ENCODE results near the gene ETV1. TPM values are rescaled to one million over a fixed set of nuclear protein-coding genes. Genes with fewer than 3 reads are reported as not detected.

Gene ETV1
- total RNA-seq, 2 experiments from 2014 or later, result 0.44 to 0.45 TPM

- POLR2A ChIA-PET, result no interaction called here
Measured at GRCh38 chr7:13904689-13905088, 84.8 kb downstream of the ETV1 start.

GRCh38 chr7:13904007-13904406 is 85.5 kb downstream of the ETV1 start:
- Mint-ChIP-seq H3K27ac (no peak overlapping the region), H3K4me3 (no peak overlapping the region), H3K4me1 (peaks cover 9% of the 10 kb centered on the region), H3K27me3 (no peaks in the 10 kb centered on the region), H3K9me3 (peaks cover 3% of the 10 kb centered on the region), H3K36me3 (no peaks in the 10 kb centered on the region)
- ATAC-seq (ENCODE audit: low read depth), result no peak
- POLR2A ChIA-PET, result no interaction called here
- no peak for DNase-seq

More at GRCh38 chr7:13904689-13905088, 84.8 kb downstream of the ETV1 start:
- Mint-ChIP-seq H3K4me1 (peaks cover 13% of the 10 kb centered on the region), H3K27ac (no peak overlapping the region), H3K27me3 (no peaks in the 10 kb centered on the region), H3K4me3 (no peak overlapping the region), H3K9me3 (peaks cover 3% of the 10 kb centered on the region), H3K36me3 (no peaks in the 10 kb centered on the region)
- DNase-seq, result no peak
- ATAC-seq (ENCODE audit: low read depth), result no peak

DNA sequence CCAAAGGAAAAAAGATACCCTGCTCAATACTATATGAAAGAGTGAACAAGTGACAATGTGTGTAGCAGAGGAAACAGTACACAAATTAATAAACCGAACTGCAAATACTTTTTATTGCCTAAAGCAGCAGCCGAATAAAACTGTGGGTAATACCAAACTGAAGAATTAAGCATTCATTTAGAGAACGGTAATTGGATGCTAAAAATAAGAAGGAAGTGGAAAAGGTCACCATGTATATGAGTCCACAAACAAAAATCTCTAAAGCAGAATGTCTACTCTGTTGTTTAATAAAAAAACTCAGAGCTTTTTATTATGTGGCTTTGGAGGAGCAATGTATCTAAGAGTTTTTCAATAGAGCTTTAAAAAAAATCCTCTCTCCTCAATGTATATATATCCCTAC is 87.9 kb downstream of the ETV1 start:
- H3K4me3 Mint-ChIP-seq, result no peak overlapping the region
- POLR2A ChIA-PET, result no interaction called here
- ATAC-seq (ENCODE audit: low read depth), result no peak

GRCh38 chr7:13898957-13899670 is 90.4 kb downstream of the ETV1 start:
- Mint-ChIP-seq H3K27me3 (no peaks in the 10 kb centered on the region), H3K9me3 (no peaks in the 10 kb centered on the region), H3K36me3 (no peaks in the 10 kb centered on the region), H3K27ac (no peak overlapping the region), H3K4me1 (no peaks in the 10 kb centered on the region), H3K4me3 (no peak overlapping the region)
- no peak for ATAC-seq (ENCODE audit: low read depth)
- no peak for DNase-seq
- POLR2A ChIA-PET, result no interaction called here

More for the DNA sequence above, 87.9 kb downstream of the ETV1 start:
- Mint-ChIP-seq H3K9me3 (peaks cover 3% of the 10 kb centered on the region), H3K4me1 (no peaks in the 10 kb centered on the region), H3K27me3 (no peaks in the 10 kb centered on the region), H3K27ac (no peak overlapping the region), H3K36me3 (no peaks in the 10 kb centered on the region)
- DNase-seq, result no peak

GRCh38 chr7:13897819-13898218 is 91.6 kb downstream of the ETV1 start:
- no peak overlapping the region for H3K4me3 Mint-ChIP-seq
- ATAC-seq (ENCODE audit: low read depth) (no peak), DNase-seq (no peak)
- H3K27me3 Mint-ChIP-seq, result no peaks in the 10 kb centered on the region
- H3K9me3 Mint-ChIP-seq, result no peaks in the 10 kb centered on the region
- no peaks in the 10 kb centered on the region for H3K4me1 Mint-ChIP-seq
- POLR2A ChIA-PET, result no interaction called here
- no peak overlapping the region for H3K27ac Mint-ChIP-seq
- H3K36me3 Mint-ChIP-seq, result no peaks in the 10 kb centered on the region

DNA sequence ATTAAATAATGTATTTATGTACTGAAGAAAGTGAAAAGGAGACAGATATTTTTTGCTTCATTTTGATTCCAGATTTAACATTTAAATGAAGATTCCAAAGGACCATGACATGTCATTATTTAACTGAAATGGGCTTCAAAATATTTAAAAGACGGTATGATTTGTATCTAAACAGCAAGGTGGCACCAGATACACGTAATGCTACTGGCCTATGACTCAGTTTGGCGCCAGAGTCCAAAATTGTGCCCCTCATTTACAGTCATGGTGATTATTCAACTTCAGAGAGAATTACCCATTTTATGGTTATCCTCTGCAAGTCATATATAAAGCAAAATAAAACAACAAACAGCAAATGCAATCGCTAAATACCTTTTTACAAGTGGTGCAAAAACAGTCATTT is 94.5 kb downstream of the ETV1 start:
- Mint-ChIP-seq H3K36me3 (no peaks in the 10 kb centered on the region), H3K4me3 (no peak overlapping the region), H3K27me3 (no peaks in the 10 kb centered on the region), H3K27ac (no peak overlapping the region), H3K9me3 (peaks cover 1% of the 10 kb centered on the region), H3K4me1 (no peaks in the 10 kb centered on the region)
- ATAC-seq (ENCODE audit: low read depth), result no peak
- no peak for DNase-seq
- POLR2A ChIA-PET, result no interaction called here

- POLR2A ChIA-PET, result no interaction called here
- ATAC-seq (ENCODE audit: low read depth), result no peak
Measured at GRCh38 chr7:13894377-13894776, 95.1 kb downstream of the ETV1 start.

DNA sequence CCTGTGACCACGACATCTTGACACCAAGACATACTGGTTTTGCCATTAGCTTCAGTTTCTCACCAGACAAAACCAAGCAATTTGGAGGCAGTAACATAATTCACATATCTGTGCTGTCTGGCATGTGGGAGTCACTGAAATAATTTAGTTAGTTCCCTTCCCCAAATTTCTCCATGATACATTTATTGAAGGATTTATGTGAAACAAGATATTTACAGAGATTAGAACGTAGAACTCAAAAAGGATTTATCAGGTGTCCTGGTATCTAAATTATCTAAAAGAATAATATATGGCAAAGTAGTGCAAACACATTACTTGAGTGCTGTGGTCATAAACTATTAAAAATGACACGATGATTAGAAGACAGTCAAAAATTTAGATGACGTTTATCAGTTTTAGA is 98.7 kb downstream of the ETV1 start:
- Mint-ChIP-seq H3K27me3 (no peaks in the 10 kb centered on the region), H3K4me1 (no peaks in the 10 kb centered on the region), H3K4me3 (no peak overlapping the region), H3K36me3 (no peaks in the 10 kb centered on the region), H3K9me3 (peaks cover 1% of the 10 kb centered on the region), H3K27ac (no peak overlapping the region)
- DNase-seq, result no peak
- no peak for ATAC-seq (ENCODE audit: low read depth)
- POLR2A ChIA-PET, result no interaction called here

More at GRCh38 chr7:13894377-13894776, 95.1 kb downstream of the ETV1 start:
- no peak overlapping the region for H3K27ac Mint-ChIP-seq
- peaks cover 1% of the 10 kb centered on the region for H3K9me3 Mint-ChIP-seq
- H3K4me3 Mint-ChIP-seq, result no peak overlapping the region
- DNase-seq, result no peak
- no peaks in the 10 kb centered on the region for H3K36me3 Mint-ChIP-seq
- H3K4me1 Mint-ChIP-seq, result no peaks in the 10 kb centered on the region
- no peaks in the 10 kb centered on the region for H3K27me3 Mint-ChIP-seq

DNA sequence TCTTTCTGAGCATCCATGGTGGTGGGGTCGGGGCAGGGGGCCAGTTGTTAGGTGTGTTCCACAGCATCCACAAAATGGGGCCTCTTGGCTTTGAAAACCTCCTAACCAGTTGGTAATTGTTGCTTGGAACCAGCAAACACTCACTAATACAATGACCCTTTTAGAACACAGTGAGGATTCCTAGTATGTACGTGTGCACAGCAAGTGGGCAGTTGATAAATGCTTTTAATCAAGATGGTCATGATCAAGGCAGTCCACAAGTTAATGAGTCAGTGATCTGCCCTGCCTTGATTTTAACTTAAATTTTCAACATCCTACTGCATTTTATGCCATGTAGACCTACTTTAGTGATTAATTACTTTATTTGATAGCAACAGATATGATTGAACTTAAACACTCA is 103.1 kb downstream of the ETV1 start:
- DNase-seq, result no peak
- H3K27ac Mint-ChIP-seq, result no peak overlapping the region
- no peaks in the 10 kb centered on the region for H3K9me3 Mint-ChIP-seq
- ATAC-seq (ENCODE audit: low read depth), result no peak
- H3K4me3 Mint-ChIP-seq, result no peak overlapping the region
- no peaks in the 10 kb centered on the region for H3K27me3 Mint-ChIP-seq
- POLR2A ChIA-PET, result no interaction called here
- no peaks in the 10 kb centered on the region for H3K36me3 Mint-ChIP-seq
- H3K4me1 Mint-ChIP-seq, result no peaks in the 10 kb centered on the region

DNA sequence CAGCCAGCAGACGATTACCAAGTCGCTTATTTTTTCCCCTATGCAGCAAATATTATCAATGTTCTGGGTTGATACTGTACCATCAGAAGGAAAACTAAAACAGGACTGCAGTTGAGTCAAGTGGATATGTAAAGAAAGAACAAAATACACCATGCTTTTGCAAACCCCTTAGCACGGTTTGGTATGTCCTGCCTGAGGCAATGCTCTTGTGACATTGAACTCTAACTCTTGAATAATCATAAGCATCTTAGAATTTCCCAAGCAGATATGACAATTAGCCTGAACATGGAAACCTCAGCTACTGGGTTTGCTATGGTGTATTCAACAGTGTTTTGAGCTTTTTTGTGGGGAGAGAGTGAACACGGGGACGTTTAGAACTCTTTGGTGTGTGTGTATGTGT is 107.4 kb downstream of the ETV1 start:
- peaks cover 2% of the 10 kb centered on the region for H3K9me3 Mint-ChIP-seq
- H3K4me3 Mint-ChIP-seq, result no peak overlapping the region
- DNase-seq, result no peak
- no peak overlapping the region for H3K27ac Mint-ChIP-seq
- no peaks in the 10 kb centered on the region for H3K36me3 Mint-ChIP-seq
- no peaks in the 10 kb centered on the region for H3K27me3 Mint-ChIP-seq
- no peaks in the 10 kb centered on the region for H3K4me1 Mint-ChIP-seq
- ATAC-seq (ENCODE audit: low read depth), result no peak
- POLR2A ChIA-PET, result no interaction called here

GRCh38 chr7:13880789-13881188 is 108.7 kb downstream of the ETV1 start:
- POLR2A ChIA-PET, result no interaction called here
- ATAC-seq (ENCODE audit: low read depth), result no peak
- Mint-ChIP-seq H3K27me3 (no peaks in the 10 kb centered on the region), H3K4me1 (no peaks in the 10 kb centered on the region), H3K36me3 (no peaks in the 10 kb centered on the region), H3K4me3 (no peak overlapping the region), H3K9me3 (peaks cover 5% of the 10 kb centered on the region), H3K27ac (no peak overlapping the region)
- no peak for DNase-seq

DNA sequence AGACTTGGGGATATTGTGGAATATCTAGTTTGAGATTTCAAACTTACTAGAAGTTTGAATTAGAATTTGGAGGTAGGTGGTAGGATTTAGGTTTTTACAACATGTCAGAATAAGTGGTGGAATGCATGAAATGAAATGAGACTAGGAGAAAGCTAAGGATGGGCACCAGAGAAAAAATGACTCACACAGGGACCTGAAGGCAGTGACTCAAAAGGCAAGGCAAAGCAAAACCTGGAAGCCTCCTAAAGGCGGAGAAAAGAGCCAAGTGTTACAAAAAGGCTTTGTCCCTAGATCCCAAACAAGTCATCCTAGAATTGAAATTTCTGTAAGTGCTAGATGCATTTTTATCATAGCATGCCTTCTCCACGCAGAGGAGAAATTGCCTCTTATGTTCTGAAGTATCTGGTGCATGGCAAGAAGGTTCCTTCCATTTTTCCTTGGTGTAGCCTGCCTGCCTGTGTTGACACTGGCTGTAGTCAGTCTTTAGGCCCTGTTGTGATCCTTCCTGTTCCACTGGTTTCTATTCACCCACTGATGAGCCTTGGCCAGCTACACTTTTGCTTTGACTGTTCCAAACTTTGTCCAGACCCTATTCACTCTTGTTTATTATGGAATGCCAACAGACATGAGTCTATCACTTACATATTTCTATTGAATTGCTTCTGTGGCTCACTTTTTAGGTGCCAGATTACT is 109.3 kb downstream of the ETV1 start:
- H3K9me3 Mint-ChIP-seq, result peaks cover 5% of the 10 kb centered on the region
- no peak overlapping the region for H3K27ac Mint-ChIP-seq
- no peaks in the 10 kb centered on the region for H3K4me1 Mint-ChIP-seq
- ATAC-seq (ENCODE audit: low read depth) (no peak), DNase-seq (no peak)
- POLR2A ChIA-PET, result no interaction called here
- no peak overlapping the region for H3K4me3 Mint-ChIP-seq
- H3K36me3 Mint-ChIP-seq, result no peaks in the 10 kb centered on the region
- H3K27me3 Mint-ChIP-seq, result no peaks in the 10 kb centered on the region

- Mint-ChIP-seq H3K27me3 (no peaks in the 10 kb centered on the region), H3K27ac (no peak overlapping the region), H3K4me3 (no peak overlapping the region), H3K4me1 (no peaks in the 10 kb centered on the region), H3K9me3 (peaks cover 5% of the 10 kb centered on the region), H3K36me3 (no peaks in the 10 kb centered on the region)
- ATAC-seq (ENCODE audit: low read depth), result no peak
- no peak for DNase-seq
- POLR2A ChIA-PET, result no interaction called here
Measured at GRCh38 chr7:13879143-13879542, 110.3 kb downstream of the ETV1 start.

- Mint-ChIP-seq H3K27ac (no peak overlapping the region), H3K4me1 (no peaks in the 10 kb centered on the region), H3K4me3 (no peak overlapping the region), H3K27me3 (no peaks in the 10 kb centered on the region), H3K9me3 (peaks cover 5% of the 10 kb centered on the region), H3K36me3 (no peaks in the 10 kb centered on the region)
- ATAC-seq (ENCODE audit: low read depth), result no peak
- no peak for DNase-seq
- POLR2A ChIA-PET, result no interaction called here
Measured at GRCh38 chr7:13878154-13878553, 111.3 kb downstream of the ETV1 start.

Measured in activated naive CD8-positive, alpha-beta T cell treated with anti-CD3 and anti-CD28 coated beads, Interleukin-2, amount 10 ng/mL, durations not matched to agents 7 days and 5 days (primary cell).